ENCODE results near the gene WIPF2. TPM values are rescaled to one million over a fixed set of nuclear protein-coding genes. Genes with fewer than 3 reads are reported as not detected.
A peak's percentile ranks its signal among the peaks of the same experiment; 100 is the strongest.
"Not testable (repeated sequence)": the region's sequence is repeated elsewhere in the genome, so short reads cannot be mapped to it uniquely, and the experiment has no call there.

WIPF2 gene
- total and polyA plus RNA-seq, 8 donors, result 6.3 to 21.7 (median 13.8) TPM

DNA sequence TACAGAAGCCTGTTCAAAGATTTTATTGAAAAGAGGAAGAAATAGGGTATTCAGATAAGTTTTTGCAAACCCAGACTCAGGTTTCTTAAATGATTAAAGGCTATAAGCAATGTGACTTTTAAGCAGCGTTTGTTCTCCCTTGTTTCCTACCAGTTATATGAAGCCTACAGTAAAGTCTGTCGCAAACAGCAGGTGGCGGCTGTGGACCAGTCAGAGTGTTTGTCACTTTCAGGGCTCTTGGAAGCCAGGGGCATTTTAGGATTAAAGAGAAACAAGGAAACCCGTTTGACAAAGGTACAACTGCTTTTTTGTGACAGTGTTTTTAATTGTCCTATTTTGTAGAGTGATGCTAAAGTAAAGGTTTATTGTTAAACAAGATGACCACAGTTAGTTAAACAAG lies 82.2 kb downstream of the WIPF2 start:
- H3K9me3 ChIP-seq, result no peaks in the 10 kb centered on the region
- no peak overlapping the region for H3K4me3 ChIP-seq
- H3K27ac ChIP-seq, result no peak overlapping the region
- DNase-seq (peak in 1 of 6 donors; percentile 39), FAIRE-seq (no peak), ATAC-seq (peak in 2 of 4 donors; percentile 41 to 56)
- TF ChIP-seq, protein P1, sequence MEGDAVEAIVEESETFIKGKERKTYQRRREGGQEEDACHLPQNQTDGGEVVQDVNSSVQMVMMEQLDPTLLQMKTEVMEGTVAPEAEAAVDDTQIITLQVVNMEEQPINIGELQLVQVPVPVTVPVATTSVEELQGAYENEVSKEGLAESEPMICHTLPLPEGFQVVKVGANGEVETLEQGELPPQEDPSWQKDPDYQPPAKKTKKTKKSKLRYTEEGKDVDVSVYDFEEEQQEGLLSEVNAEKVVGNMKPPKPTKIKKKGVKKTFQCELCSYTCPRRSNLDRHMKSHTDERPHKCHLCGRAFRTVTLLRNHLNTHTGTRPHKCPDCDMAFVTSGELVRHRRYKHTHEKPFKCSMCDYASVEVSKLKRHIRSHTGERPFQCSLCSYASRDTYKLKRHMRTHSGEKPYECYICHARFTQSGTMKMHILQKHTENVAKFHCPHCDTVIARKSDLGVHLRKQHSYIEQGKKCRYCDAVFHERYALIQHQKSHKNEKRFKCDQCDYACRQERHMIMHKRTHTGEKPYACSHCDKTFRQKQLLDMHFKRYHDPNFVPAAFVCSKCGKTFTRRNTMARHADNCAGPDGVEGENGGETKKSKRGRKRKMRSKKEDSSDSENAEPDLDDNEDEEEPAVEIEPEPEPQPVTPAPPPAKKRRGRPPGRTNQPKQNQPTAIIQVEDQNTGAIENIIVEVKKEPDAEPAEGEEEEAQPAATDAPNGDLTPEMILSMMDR (IDR thresholded peaks at IDR 0.05), result peak in 1 of 4 donors; percentile 19
- H3K36me3 ChIP-seq, result no peaks in the 10 kb centered on the region
- 49 to 52% methylated on average over 4 of the region's 4 CpGs for WGBS, 2 donors
- intact Hi-C loops (cut with DNase I), result loop anchor here (5.0 to 10.0 kb wide), 2 partner anchors 51 to 113 kb away; partner anchors contain the start of gene TOP2A (in 2 of the 3)
- H3K4me1 ChIP-seq, result no peaks in the 10 kb centered on the region
- no peaks in the 10 kb centered on the region for H3K27me3 ChIP-seq

DNA sequence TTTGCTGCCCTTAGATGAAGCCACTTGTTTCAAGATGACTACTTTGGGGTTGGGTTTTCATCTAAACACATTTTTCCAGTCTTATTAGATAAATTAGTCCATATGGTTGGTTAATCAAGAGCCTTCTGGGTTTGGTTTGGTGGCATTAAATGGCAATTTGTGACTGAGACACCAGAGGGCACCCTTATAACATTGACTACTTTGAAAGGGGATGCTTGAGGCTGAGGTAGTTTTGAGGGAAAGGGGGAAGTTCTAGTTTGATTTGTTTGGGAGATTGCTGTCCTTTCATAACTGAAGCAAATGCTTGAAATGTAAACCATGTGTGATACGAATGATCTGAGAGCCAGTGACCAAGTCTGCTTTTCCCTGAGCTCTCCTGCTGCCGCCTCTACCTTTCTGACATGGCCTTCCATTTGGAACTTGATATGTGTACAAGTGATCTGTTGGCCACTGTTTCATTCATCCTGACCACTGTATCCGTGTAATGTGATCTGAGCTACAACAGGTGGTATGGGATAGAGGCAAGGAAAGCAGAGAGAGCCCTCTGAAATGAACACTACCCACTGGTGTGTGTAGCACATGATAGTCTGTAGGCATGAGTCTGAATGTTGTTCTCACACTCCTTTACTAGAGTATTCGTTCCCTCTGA lies 84.0 kb downstream of the WIPF2 start:
- H3K27me3 ChIP-seq, result no peaks in the 10 kb centered on the region
- peaks cover 0 to 4% (median 0%) of the 10 kb centered on the region in 3 donors for H3K4me1 ChIP-seq
- no peak for FAIRE-seq
- DNase-seq, result peak in 1 of 6 donors; percentile 69
- no peak overlapping the region for H3K27ac ChIP-seq
- TF ChIP-seq, protein P1 (IDR thresholded peaks at IDR 0.05), result peak; percentile 24 to 53 (median 38)
- H3K4me3 ChIP-seq, result no peak overlapping the region
- no peaks in the 10 kb centered on the region for H3K9me3 ChIP-seq
- peak; percentile 68 to 86 (median 82) for ATAC-seq
- 54 to 62% methylated on average over 4 of the region's 4 CpGs for WGBS, 2 donors
- no peaks in the 10 kb centered on the region for H3K36me3 ChIP-seq
- intact Hi-C loops (cut with DNase I), result loop anchor here (2.0 to 10.0 kb wide), 3 partner anchors 49 to 112 kb away; partner anchors contain the start of gene TOP2A (in 2 of the 3)

DNA sequence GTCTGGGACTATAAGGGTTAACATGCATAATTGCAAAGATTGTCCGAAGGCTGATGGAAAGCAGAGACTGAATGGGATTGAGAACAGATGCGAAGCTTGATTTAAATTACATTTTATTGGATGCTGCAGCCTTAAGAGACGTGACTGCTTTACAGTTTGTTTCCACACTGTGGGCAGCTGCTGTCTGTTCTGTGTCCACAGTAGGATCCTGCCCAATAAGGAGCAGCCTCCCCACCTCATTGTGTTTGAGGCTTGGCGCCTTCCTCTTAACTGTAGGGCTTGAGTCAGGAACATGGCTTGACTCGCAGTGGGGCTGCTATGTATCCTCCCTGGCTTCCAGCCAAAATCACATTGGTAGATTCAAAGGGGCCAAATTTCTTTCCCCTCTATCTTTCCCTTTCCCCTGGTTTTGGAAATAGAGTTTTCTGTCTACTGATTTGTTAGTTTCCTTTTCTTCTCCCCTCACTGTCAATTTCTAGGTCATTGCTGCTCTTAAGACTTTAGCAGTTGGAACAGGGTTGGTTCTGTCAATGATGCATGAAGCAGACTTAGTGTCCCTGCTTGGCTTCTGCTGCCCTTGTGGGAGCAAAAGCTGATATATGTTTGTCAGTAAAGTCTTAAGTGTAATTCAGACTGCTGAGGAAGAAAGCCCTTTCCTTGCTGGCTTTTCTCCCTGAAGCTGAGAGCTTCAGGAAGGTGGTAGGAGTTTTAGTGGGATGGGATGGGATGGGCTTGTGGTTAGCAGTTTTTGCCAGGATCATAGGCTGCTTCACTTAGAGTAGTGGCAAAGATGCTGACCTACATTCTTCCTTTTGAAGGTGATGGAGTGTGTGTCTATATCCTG lies 84.8 kb downstream of the WIPF2 start:
- FAIRE-seq, result no peak
- no peaks in the 10 kb centered on the region for H3K36me3 ChIP-seq

DNA sequence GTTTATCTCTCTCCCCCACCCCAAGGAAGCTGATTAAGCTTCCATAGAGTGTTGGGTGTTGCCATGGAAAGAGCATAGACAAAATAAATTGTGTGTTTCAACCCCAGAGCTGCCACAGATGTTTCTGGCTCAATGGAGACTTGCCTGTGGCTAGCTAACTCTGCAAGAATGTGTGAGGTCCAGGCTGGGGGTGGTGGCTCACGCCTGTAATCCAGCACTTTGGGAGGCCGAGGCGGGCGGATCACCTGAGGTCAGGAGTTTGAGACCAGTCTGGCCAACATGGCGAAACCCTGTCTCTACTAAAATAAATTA lies 85.4 kb downstream of the WIPF2 start:
- not testable (repeated sequence) for ATAC-seq, FAIRE-seq, H3K27me3 ChIP-seq, H3K4me1 ChIP-seq, H3K36me3 ChIP-seq, H3K9me3 ChIP-seq, H3K4me3 ChIP-seq, H3K27ac ChIP-seq, DNase-seq
- WGBS, 2 donors, result 89 to 97% methylated on average over 5 of the region's 5 CpGs
- intact Hi-C loops (cut with DNase I), result loop anchor here (5.0 to 10.0 kb wide), 2 partner anchors 48 to 110 kb away; partner anchors contain the start of gene TOP2A (in 2 of the 3)

More for the DNA sequence above, 84.8 kb downstream of the WIPF2 start:
- Histone ChIP-seq H3K4me1 (peaks cover 0 to 7% (median 0%) of the 10 kb centered on the region in 3 donors), H3K27me3 (no peaks in the 10 kb centered on the region), H3K9me3 (no peaks in the 10 kb centered on the region), H3K27ac (no peak overlapping the region), H3K4me3 (no peak overlapping the region)
- WGBS, 2 donors, result 73 to 76% methylated on average over 5 of the region's 5 CpGs
- intact Hi-C loops (cut with DNase I), result loop anchor here (2.0 to 10.0 kb wide), 3 partner anchors 48 to 111 kb away; partner anchors contain the start of gene TOP2A (in 2 of the 3)
- TF ChIP-seq, protein P1 (IDR thresholded peaks at IDR 0.05), result no peak
- DNase-seq, result no peak
- peak in 3 of 4 donors; percentile 17 to 46 (median 38) for ATAC-seq

DNA sequence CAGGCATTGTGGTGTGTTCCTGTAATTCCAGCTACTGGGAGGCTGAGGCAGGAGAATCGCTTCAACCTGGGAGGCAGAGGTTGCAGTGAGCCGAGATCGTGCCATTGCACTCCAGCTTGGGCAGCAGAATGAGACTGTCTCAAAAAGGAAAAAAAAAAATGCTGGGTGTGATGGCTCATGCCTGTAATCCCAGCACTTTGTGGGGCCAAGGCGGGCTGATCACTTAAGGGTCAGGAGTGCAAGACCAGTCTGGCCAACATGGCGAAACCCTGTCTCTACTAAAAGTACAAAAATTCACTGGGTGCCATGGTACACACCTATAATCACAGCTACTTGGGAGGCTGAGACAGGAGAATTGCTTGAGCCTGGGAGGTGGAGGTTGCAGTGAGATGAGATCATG lies 85.8 kb downstream of the WIPF2 start:
- H3K36me3 ChIP-seq, H3K9me3 ChIP-seq, H3K27me3 ChIP-seq, H3K27ac ChIP-seq, DNase-seq, H3K4me3 ChIP-seq, FAIRE-seq, ATAC-seq: not testable (repeated sequence)
- peaks cover 0 to 11% (median 3%) of the 10 kb centered on the region in 3 donors for H3K4me1 ChIP-seq
- whole genome bisulfite sequencing, 2 donors, result 93 to 99% methylated on average over 5 of the region's 5 CpGs
- intact Hi-C loops (cut with DNase I), result loop anchor here (5.0 to 10.0 kb wide), 2 partner anchors 47 to 110 kb away; partner anchors contain the start of gene TOP2A (in 2 of the 3)
